Measurements from ENCODE around the gene ANKRD53.

- TF ChIP-seq RFX5 (IDR thresholded peaks at IDR 0.05) (no peak), CTCF (IDR thresholded peaks at IDR 0.05) (no peak), REST (IDR thresholded peaks at IDR 0.05) (no peak), RAD21 (conservative IDR thresholded peaks at IDR 0.05 in 1 of 2, IDR thresholded peaks at IDR 0.05 in 1 of 2) (no peak), RNF2 (IDR thresholded peaks at IDR 0.05; ENCODE audit: borderline replicate concordance, low read depth) (no peak), POLR2A (IDR thresholded peaks at IDR 0.05; ENCODE audit: low read length) (no peak), ESRRA (IDR thresholded peaks at IDR 0.05; ENCODE audit: borderline replicate concordance, low read length) (no peak)
Observed at GRCh38 chr2:70988151-70988550, 9.7 kb downstream of the ANKRD53 start.
